Measurements from ENCODE around the gene TPM2. TPM values are rescaled to one million over a fixed set of nuclear protein-coding genes. Genes with fewer than 3 reads are reported as not detected.
A peak's percentile ranks its signal among the peaks of the same experiment; 100 is the strongest.

TPM2 gene
- total and polyA plus RNA-seq, 9 of the 15 experiments (the other 6 are each of a cell fraction or from before 2014, with no cell fraction given), result 0.28 to 16.1 (median 4.5) TPM

DNA sequence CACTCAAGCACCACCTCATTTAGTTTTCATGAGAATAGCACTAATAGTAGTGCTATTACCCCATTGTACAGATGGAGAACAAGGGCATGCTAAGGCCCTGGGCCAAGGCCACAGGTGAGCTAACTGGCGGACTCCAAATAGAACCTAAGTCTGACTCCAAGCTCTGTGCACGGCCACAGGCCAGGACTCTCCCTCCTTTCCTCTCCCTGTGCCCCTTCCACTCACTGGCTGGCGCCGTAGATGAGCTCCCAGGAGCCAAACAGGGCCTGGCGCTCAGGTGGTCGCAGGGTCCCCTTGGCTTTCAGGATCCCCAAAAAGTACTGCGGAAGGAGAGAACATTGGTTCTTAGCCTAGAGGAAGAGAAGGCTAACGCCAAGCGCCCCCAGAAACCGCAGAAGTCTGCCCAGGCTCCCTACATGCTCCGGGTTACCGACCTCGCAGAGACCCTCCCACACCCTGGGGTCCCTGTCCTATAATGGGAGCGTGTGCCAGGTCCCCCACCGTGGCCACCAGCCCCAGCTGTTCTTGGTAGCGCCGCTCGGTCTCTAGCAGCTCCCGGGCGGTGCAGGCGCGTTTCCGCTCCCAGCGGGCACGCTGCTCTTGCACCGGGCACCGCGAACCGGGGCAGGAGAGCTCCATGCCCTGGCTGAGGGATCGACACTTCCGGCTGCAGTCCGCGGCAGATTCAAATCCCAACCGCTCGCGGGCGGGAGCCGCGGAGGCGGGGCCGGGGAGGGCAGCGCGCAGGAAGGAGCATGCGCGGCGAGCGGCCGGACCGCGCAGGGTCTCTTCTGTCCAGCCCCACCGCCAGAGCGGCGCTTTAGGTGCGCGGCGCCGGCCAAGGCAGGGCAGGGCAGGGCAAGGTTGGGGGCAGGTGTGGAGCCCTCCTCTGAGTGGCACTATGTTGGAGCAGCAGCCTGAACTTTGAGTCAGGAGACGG, 24.9 kb downstream of the TPM2 start, which contains the start of gene ARHGEF39 (continued):
- TF ChIP-seq CCNT2 (IDR thresholded peaks at IDR 0.05; ENCODE audit: borderline replicate concordance, extremely low read depth, insufficient read length, low read depth, low read length) (peak; percentile 25), SIN3B (IDR thresholded peaks at IDR 0.05; ENCODE audit: low read depth) (no peak), ZNF507 (tag; conservative IDR thresholded peaks at IDR 0.05) (no peak), TAL1 (IDR thresholded peaks at IDR 0.05) (no peak), CBX2 (IDR thresholded peaks at IDR 0.05; ENCODE audit: insufficient read depth, low read length, poor library complexity, severe bottlenecking) (no peak), NELFE (IDR thresholded peaks at IDR 0.05; ENCODE audit: insufficient read depth, insufficient read length) (no peak), CEBPB (tag; IDR thresholded peaks at IDR 0.05) (no peak), ZNF263 (CRISPR knock-in tag; IDR thresholded peaks at IDR 0.05; ENCODE audit: borderline replicate concordance) (no peak), PHTF2 (CRISPR knock-in tag; IDR thresholded peaks at IDR 0.05) (no peak), ZNF436 (CRISPR knock-in tag; IDR thresholded peaks at IDR 0.05) (no peak)
- TF ChIP-seq, protein P1, sequence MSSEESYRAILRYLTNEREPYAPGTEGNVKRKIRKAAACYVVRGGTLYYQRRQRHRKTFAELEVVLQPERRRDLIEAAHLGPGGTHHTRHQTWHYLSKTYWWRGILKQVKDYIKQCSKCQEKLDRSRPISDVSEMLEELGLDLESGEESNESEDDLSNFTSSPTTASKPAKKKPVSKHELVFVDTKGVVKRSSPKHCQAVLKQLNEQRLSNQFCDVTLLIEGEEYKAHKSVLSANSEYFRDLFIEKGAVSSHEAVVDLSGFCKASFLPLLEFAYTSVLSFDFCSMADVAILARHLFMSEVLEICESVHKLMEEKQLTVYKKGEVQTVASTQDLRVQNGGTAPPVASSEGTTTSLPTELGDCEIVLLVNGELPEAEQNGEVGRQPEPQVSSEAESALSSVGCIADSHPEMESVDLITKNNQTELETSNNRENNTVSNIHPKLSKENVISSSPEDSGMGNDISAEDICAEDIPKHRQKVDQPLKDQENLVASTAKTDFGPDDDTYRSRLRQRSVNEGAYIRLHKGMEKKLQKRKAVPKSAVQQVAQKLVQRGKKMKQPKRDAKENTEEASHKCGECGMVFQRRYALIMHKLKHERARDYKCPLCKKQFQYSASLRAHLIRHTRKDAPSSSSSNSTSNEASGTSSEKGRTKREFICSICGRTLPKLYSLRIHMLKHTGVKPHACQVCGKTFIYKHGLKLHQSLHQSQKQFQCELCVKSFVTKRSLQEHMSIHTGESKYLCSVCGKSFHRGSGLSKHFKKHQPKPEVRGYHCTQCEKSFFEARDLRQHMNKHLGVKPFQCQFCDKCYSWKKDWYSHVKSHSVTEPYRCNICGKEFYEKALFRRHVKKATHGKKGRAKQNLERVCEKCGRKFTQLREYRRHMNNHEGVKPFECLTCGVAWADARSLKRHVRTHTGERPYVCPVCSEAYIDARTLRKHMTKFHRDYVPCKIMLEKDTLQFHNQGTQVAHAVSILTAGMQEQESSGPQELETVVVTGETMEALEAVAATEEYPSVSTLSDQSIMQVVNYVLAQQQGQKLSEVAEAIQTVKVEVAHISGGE (CRISPR knock-in tag; IDR thresholded peaks at IDR 0.05), result peak in 1 of 3 experiments; percentile 41; a peak in 1 of 6 replicates
- TF ChIP-seq, protein P2, sequence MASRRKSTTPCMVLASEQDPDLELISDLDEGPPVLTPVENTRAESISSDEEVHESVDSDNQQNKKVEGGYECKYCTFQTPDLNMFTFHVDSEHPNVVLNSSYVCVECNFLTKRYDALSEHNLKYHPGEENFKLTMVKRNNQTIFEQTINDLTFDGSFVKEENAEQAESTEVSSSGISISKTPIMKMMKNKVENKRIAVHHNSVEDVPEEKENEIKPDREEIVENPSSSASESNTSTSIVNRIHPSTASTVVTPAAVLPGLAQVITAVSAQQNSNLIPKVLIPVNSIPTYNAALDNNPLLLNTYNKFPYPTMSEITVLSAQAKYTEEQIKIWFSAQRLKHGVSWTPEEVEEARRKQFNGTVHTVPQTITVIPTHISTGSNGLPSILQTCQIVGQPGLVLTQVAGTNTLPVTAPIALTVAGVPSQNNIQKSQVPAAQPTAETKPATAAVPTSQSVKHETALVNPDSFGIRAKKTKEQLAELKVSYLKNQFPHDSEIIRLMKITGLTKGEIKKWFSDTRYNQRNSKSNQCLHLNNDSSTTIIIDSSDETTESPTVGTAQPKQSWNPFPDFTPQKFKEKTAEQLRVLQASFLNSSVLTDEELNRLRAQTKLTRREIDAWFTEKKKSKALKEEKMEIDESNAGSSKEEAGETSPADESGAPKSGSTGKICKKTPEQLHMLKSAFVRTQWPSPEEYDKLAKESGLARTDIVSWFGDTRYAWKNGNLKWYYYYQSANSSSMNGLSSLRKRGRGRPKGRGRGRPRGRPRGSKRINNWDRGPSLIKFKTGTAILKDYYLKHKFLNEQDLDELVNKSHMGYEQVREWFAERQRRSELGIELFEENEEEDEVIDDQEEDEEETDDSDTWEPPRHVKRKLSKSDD (conservative IDR thresholded peaks at IDR 0.05; ENCODE audit: low read length), result no peak
- TF ChIP-seq, protein P3, sequence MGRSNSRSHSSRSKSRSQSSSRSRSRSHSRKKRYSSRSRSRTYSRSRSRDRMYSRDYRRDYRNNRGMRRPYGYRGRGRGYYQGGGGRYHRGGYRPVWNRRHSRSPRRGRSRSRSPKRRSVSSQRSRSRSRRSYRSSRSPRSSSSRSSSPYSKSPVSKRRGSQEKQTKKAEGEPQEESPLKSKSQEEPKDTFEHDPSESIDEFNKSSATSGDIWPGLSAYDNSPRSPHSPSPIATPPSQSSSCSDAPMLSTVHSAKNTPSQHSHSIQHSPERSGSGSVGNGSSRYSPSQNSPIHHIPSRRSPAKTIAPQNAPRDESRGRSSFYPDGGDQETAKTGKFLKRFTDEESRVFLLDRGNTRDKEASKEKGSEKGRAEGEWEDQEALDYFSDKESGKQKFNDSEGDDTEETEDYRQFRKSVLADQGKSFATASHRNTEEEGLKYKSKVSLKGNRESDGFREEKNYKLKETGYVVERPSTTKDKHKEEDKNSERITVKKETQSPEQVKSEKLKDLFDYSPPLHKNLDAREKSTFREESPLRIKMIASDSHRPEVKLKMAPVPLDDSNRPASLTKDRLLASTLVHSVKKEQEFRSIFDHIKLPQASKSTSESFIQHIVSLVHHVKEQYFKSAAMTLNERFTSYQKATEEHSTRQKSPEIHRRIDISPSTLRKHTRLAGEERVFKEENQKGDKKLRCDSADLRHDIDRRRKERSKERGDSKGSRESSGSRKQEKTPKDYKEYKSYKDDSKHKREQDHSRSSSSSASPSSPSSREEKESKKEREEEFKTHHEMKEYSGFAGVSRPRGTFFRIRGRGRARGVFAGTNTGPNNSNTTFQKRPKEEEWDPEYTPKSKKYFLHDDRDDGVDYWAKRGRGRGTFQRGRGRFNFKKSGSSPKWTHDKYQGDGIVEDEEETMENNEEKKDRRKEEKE (IDR thresholded peaks at IDR 0.05; ENCODE audit: borderline replicate concordance in 1 of 2, control insufficient read depth in 1 of 2, low read depth in 2 of 2, low read length in 1 of 2), result no peak
- TF ChIP-seq, protein P4, sequence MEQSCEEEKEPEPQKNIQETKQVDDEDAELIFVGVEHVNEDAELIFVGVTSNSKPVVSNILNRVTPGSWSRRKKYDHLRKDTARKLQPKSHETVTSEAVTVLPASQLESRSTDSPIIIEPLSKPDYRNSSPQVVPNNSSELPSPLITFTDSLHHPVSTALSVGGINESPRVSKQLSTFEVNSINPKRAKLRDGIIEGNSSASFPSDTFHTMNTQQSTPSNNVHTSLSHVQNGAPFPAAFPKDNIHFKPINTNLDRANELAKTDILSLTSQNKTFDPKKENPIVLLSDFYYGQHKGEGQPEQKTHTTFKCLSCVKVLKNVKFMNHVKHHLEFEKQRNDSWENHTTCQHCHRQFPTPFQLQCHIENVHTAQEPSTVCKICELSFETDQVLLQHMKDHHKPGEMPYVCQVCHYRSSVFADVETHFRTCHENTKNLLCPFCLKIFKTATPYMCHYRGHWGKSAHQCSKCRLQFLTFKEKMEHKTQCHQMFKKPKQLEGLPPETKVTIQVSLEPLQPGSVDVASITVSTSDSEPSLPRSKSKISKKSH (CRISPR knock-in tag; IDR thresholded peaks at IDR 0.05), result no peak
